GM10847 (cell line): ENCODE data around the gene KRTAP16-1.
"Not testable (repeated sequence)": the region's sequence is repeated elsewhere in the genome, so short reads cannot be mapped to it uniquely, and the experiment has no call there.

Experiments used
- POLR2A ChIP-seq: IDR thresholded peaks from 2 replicates; pipeline ENCODE4 v1.6.1; 2011; ENCODE audit not compliant: insufficient read length; ENCODE audit errors: extremely low read depth

Gene KRTAP16-1

GRCh38 chr17:41298458-41299135 is 10.5 kb downstream of the KRTAP16-1 start:
- TF ChIP-seq POLR2A: no peak

- TF ChIP-seq POLR2A: no peak
Measured at GRCh38 chr17:41296846-41297245, 12.3 kb downstream of the KRTAP16-1 start.

GRCh38 chr17:41294016-41294415 is 15.1 kb downstream of the KRTAP16-1 start:
- TF ChIP-seq POLR2A: no peak

GRCh38 chr17:41287050-41287449 is 22.1 kb downstream of the KRTAP16-1 start:
- TF ChIP-seq POLR2A: no peak

DNA sequence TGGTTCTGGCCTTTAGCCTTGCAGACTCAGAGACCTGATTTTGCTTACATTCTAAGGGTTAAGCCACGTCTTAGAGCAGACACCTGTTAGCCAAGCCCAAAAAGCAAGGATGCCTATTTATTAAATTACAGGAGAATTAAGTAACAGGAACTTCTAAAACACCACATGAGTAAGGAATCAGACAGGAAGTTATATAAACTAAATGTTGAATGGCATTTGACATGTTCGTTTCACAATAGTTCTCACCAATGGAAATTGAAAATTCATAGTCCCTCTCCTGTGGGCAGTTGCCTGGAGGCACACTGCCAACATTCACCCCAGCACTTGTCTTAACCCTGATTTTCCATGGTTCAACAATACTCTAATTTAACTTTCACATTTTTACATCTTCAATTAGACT is 24.6 kb downstream of the KRTAP16-1 start:
- TF ChIP-seq POLR2A: no peak

GRCh38 chr17:41284043-41284442 is 25.1 kb downstream of the KRTAP16-1 start:
- TF ChIP-seq POLR2A: no peak

DNA sequence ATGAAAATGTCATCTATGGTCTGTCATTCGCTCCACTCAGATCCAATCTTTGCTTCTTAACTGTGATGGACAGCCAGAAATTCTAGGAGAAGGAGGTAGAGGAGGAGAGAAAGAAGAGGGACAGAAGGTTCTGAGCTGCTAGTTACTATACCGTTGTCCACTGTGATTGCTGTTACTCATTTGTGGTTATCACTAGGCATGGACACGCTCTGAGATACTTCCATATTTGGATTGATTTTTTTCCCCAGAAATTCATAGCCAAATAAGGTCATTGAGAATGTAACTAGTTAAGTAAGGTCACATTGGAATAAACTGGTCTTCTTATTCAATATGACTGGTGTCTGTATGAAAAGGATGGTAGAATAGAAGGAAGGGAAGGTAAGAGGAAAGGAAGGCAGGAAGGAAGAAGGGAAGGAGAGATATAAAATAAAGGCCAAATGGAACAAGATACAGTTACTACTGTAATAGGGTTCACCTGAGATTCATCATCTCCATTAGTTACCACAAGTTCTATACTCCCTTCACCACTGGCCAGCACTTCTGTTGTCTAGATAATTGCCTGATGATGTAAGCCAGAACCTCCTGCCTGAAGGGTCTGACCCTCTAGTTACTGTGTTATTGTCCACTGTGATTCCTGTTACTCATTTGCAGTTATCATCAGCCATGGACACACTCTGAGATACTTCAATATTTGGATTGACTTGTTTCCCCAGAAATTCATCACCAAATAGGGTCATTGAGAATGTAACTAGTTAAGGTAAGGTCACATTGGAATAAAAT is 30.7 kb downstream of the KRTAP16-1 start:
- no peak for TF ChIP-seq POLR2A

DNA sequence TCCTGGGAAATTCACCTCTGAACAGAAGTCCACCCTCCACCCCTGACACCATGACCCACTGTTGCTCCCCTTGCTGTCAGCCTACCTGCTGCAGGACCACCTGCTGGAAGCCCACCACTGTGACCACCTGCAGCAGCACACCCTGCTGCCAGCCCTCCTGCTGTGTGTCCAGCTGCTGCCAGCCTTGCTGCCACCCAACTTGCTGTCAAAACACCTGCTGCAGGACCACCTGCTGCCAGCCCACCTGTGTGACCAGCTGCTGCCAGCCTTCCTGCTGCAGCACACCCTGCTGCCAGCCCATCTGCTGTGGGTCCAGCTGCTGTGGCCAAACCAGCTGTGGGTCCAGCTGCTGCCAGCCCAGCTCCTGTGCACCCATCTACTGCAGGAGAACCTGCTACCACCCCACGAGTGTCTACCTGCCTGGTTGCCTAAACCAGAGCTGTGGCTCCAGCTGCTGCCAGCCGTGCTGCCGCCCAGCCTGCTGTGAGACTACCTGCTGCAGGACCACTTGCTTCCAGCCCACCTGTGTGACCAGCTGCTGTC is 33.4 kb downstream of the KRTAP16-1 start, which contains the start of gene KRTAP9-7:
KRTAP9-7 (plus strand) TSS at position 51 of the 543 bp plus-strand sequence; CDS start at position 51, 0 bp downstream.
- TF ChIP-seq POLR2A: not testable (repeated sequence)

DNA sequence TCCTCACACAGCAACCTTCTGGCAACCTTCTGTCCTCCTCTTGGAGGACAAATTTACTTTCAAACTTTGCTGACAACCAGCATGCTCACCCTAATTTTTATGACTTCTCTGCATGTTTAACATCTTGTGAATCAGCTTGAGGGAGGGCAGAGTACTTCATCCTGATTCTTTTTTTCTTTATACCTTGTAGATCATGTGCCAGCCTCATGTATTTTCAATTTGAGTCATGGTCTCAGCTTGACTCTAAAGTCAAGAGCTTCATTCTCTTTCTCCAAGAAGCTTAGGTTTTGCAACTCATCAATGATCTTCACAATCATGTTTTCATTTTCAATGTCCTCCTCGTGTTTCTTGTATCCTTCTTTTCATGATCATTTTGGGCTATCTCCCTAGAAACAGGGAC is 37.3 kb downstream of the KRTAP16-1 start:
- no peak for TF ChIP-seq POLR2A

GRCh38 chr17:41267711-41268110 is 41.4 kb downstream of the KRTAP16-1 start:
- TF ChIP-seq POLR2A: no peak

DNA sequence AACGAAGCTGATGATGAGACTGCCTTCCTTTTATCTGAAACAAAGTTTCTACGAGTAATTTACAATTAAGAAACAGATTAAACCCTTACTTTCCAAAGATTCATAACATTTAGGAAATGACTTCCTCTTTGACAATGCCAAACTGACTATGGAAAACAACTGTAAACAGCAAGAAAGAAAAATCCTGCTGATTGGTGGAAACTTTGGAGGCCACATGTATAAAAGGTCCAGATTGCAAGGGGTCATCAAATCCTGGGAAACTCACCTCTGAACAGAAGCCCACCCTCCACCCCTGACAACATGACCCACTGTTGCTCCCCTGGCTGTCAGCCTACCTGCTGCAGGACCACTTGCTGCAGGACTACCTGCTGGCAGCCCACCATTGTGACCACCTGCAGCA is 44.0 kb downstream of the KRTAP16-1 start, which contains the start of gene KRTAP9-6:
KRTAP9-6 (plus strand) TSS at position 301 of the 400 bp plus-strand sequence; CDS start at position 301, 0 bp downstream.
- no peak for TF ChIP-seq POLR2A

- TF ChIP-seq POLR2A: no peak
Measured at GRCh38 chr17:41264599-41264998, 44.5 kb downstream of the KRTAP16-1 start.

- TF ChIP-seq POLR2A: no peak
Measured at GRCh38 chr17:41263212-41263611, 45.9 kb downstream of the KRTAP16-1 start.

DNA sequence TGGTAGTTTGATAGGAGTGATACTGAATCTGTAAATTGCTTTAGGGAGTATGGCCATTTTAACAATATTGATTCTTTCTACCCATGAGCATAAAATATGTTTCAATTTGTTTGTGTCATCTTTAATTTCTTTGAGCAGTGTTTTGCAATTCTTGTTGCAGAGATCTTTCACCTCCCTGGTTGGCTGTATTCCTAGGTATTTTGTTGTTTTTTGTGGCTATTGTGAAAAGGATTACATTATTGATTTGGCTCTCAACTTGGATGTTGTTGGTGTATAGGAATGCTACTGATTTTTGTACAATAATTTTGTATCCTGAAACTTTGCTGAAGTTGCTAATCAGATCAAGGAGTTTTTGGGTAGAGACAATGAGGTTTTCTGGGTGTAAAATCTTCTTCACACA is 50.7 kb downstream of the KRTAP16-1 start:
- no peak for TF ChIP-seq POLR2A
